Gastroesophageal sphincter (tissue), 4 donors: ENCODE data around the gene OR4N2. TPM values are rescaled to one million over a fixed set of nuclear protein-coding genes. Genes with fewer than 3 reads are reported as not detected.
"Not testable (repeated sequence)": the region's sequence is repeated elsewhere in the genome, so short reads cannot be mapped to it uniquely, and the experiment has no call there.

Experiments used
- ATAC-seq: fragments of 150-250 bp; one replicate; pipeline ENCODE4 v1.9.1; 2016; ENCODE audit warnings: mild to moderate bottlenecking, moderate library complexity
- H3K27ac ChIP-seq, 4 donors: fragments of 200-600 bp; sonication (generic) in 3 of 4; 1 replicate in 3 of 4; 2 replicates in 1 of 4; pipeline ENCODE4 v1.5.1; 2016 to 2019
- H3K27me3 ChIP-seq: fragments of 200-600 bp; sonication (generic); one replicate; pipeline ENCODE4 v1.5.1; 2019
- H3K36me3 ChIP-seq, 2 donors: fragments of 200-600 bp; sonication (generic); one replicate each; pipeline ENCODE4 v1.5.1; 2019; ENCODE audit warnings: control low read depth in 1 of 2
- H3K4me1 ChIP-seq, 3 donors: fragments of 200-600 bp; sonication (generic); 1 replicate in 2 of 3; 2 replicates in 1 of 3; pipeline ENCODE4 v1.5.1; 2016 to 2019; ENCODE audit warnings: control low read depth in 2 of 3
- H3K4me3 ChIP-seq, 2 donors: fragments of 200-600 bp; sonication (generic); one replicate each; pipeline ENCODE4 v1.5.1; 2019; ENCODE audit warnings: mild to moderate bottlenecking in 1 of 2, moderate library complexity in 1 of 2
- H3K9me3 ChIP-seq, 3 donors: fragments of 200-600 bp; sonication (generic); one replicate each; pipeline ENCODE4 v1.5.1; 2017 to 2019; ENCODE audit warnings: control low read depth in 2 of 3
- CTCF ChIP-seq, 4 experiments: fragments of 200-600 bp in 2 of 4; fragments of 450-650 bp in 2 of 4; sonication (generic) in 1 of 4; IDR thresholded peaks; one replicate each; pipeline ENCODE4 v1.5.1; 2017 to 2019; ENCODE audit warnings: antibody characterized with exemption in 4 of 4, mild to moderate bottlenecking in 2 of 4, moderate library complexity in 2 of 4
- EP300 ChIP-seq: sonication (generic); formaldehyde crosslinking; IDR thresholded peaks from one replicate; pipeline ENCODE4 v1.6.1; 2017; ENCODE audit warnings: antibody characterized with exemption, mild to moderate bottlenecking
- POLR2A ChIP-seq, 2 donors: fragments of 450-650 bp; IDR thresholded peaks; one replicate each; pipeline ENCODE4 v1.6.1; 2017; ENCODE audit warnings: antibody characterized with exemption in 2 of 2, mild to moderate bottlenecking in 2 of 2, moderate library complexity in 1 of 2
- POLR2AphosphoS5 ChIP-seq: sonication (generic); formaldehyde crosslinking; IDR thresholded peaks from one replicate; pipeline ENCODE4 v1.6.1; 2017; ENCODE audit warnings: antibody characterized with exemption
- WGBS, 2 donors: methylation state at CpG; one replicate each; pipeline ENCODE4 v1.1.5; 2018; ENCODE audit warnings: low coverage in 1 of 2; 5-methylcytosine and 5-hydroxymethylcytosine counted together
- total RNA-seq, 4 donors: library from RNA; depleted of rRNA; stranded (reverse); fragments of >200 nt; gene quantifications; one replicate each; pipeline ENCODE4 v1.1.0, GENCODE V29; 2016

OR4N2 gene
- total RNA-seq, 4 donors from 2014 or later: not detected

GRCh38 chr14:19851365-19851764 is 47.8 kb downstream of the OR4N2 start:
- TF ChIP-seq CTCF (IDR thresholded peaks at IDR 0.05) (no peak), POLR2A (IDR thresholded peaks at IDR 0.05) (no peak)
- no peak for ATAC-seq
- Histone ChIP-seq H3K4me1 (no peaks in the 10 kb centered on the region), H3K27me3 (no peaks in the 10 kb centered on the region), H3K27ac (no peak overlapping the region), H3K4me3 (no peak overlapping the region), H3K36me3 (no peaks in the 10 kb centered on the region), H3K9me3 (no peaks in the 10 kb centered on the region)

GRCh38 chr14:19866061-19866669 is 62.6 kb downstream of the OR4N2 start:
- H3K27ac ChIP-seq, H3K4me3 ChIP-seq, H3K36me3 ChIP-seq, H3K9me3 ChIP-seq, ATAC-seq, H3K27me3 ChIP-seq, H3K4me1 ChIP-seq: not testable (repeated sequence)
- 100% methylated on average over 1 of the region's 39 CpGs; no CpG with 5 or more reads in 1 of the 2 donors for WGBS, 2 donors

- no peaks in the 10 kb centered on the region for H3K36me3 ChIP-seq
- H3K9me3 ChIP-seq: no peaks in the 10 kb centered on the region
- ATAC-seq: no peak
- H3K4me1 ChIP-seq: no peaks in the 10 kb centered on the region
- 21 to 34% methylated on average over 5 to 6 of the region's 6 CpGs for WGBS, 2 donors
- no peak overlapping the region for H3K4me3 ChIP-seq
- no peak overlapping the region for H3K27ac ChIP-seq
- TF ChIP-seq POLR2AphosphoS5 (no peak), EP300 (no peak), CTCF (IDR thresholded peaks at IDR 0.05) (no peak), POLR2A (IDR thresholded peaks at IDR 0.05) (no peak)
- H3K27me3 ChIP-seq: no peaks in the 10 kb centered on the region
These were observed 69.6 kb downstream of the OR4N2 start for GRCh38 chr14:19873178-19873577.

- Histone ChIP-seq H3K9me3 (no peaks in the 10 kb centered on the region), H3K27me3 (no peaks in the 10 kb centered on the region), H3K36me3 (no peaks in the 10 kb centered on the region), H3K4me1 (no peaks in the 10 kb centered on the region), H3K4me3 (no peak within 1 kb of the TSS), H3K27ac (no peak within 1 kb of the TSS)
- TF ChIP-seq EP300: no peak
- TF ChIP-seq POLR2A (IDR thresholded peaks at IDR 0.05): no peak
- no peak for TF ChIP-seq CTCF (IDR thresholded peaks at IDR 0.05)
- ATAC-seq: no peak
- 42 to 71% methylated on average over 2 of the region's 2 CpGs for WGBS, 2 donors
These were observed 71.3 kb downstream of the OR4N2 start, which contains the start of gene OR4K2 for GRCh38 chr14:19874842-19875241. OR4K2 (plus strand) TSS chr14:19875142; CDS start chr14:19876268, 1,126 bp downstream.

GRCh38 chr14:19878029-19878642 is 74.6 kb downstream of the OR4N2 start:
- Histone ChIP-seq H3K9me3 (no peaks in the 10 kb centered on the region), H3K4me3 (no peak overlapping the region), H3K36me3 (no peaks in the 10 kb centered on the region), H3K4me1 (no peaks in the 10 kb centered on the region), H3K27me3 (no peaks in the 10 kb centered on the region), H3K27ac (no peak overlapping the region)
- no peak for TF ChIP-seq POLR2AphosphoS5
- TF ChIP-seq CTCF (IDR thresholded peaks at IDR 0.05): peak in 1 of 4 experiments; percentile 29
- no peak for ATAC-seq

Other genes with a start within 250 kb of the OR4N2 start
- gene OR11H2, start 89.9 kb upstream of the OR4N2 start, total RNA-seq: not detected
- gene OR4Q3, start 60.2 kb upstream of the OR4N2 start, total RNA-seq: not detected
- under 1 TPM in 1 of 4 donors, not detected in 3; 0.15 TPM for gene OR4M1, start 30.3 kb upstream of the OR4N2 start, total RNA-seq
- not detected for gene OR4K2, start 71.4 kb downstream of the OR4N2 start, total RNA-seq
- gene OR4K5, start 116.8 kb downstream of the OR4N2 start, total RNA-seq: not detected
- not detected for gene OR4K1, start 127.1 kb downstream of the OR4N2 start, total RNA-seq
- not detected for gene OR4K15, start 171.8 kb downstream of the OR4N2 start, total RNA-seq
- not detected for gene OR4Q2, start 198.4 kb downstream of the OR4N2 start, total RNA-seq
- gene OR4K14, start 215.5 kb downstream of the OR4N2 start, total RNA-seq: not detected
- gene OR4K13, start 232.3 kb downstream of the OR4N2 start, total RNA-seq: under 1 TPM in 1 of 4 donors, not detected in 3; 0.12 TPM